ENCODE results near the gene CTDSPL.

The CTDSPL gene

GRCh38 chr3:37896827-37897226, 35.1 kb downstream of the CTDSPL start:
- no peak for DNase-seq

GRCh38 chr3:37897763-37898162, 36.1 kb downstream of the CTDSPL start:
- no peak for DNase-seq

- DNase-seq, result no peak
Measured at GRCh38 chr3:37898424-37898823, 36.7 kb downstream of the CTDSPL start.

GRCh38 chr3:37899101-37899707, 37.5 kb downstream of the CTDSPL start:
- no peak for DNase-seq

GRCh38 chr3:37899711-37900306, 38.1 kb downstream of the CTDSPL start:
- DNase-seq, result no peak

GRCh38 chr3:37901721-37902120, 40.0 kb downstream of the CTDSPL start:
- no peak for DNase-seq

- DNase-seq, result no peak
Measured at GRCh38 chr3:37902674-37903073, 41.0 kb downstream of the CTDSPL start.

GRCh38 chr3:37903320-37903719, 41.6 kb downstream of the CTDSPL start:
- DNase-seq, result no peak

- no peak for DNase-seq
Measured at GRCh38 chr3:37903734-37904133, 42.1 kb downstream of the CTDSPL start.

- DNase-seq, result no peak
Measured at GRCh38 chr3:37904601-37905000, 42.9 kb downstream of the CTDSPL start.

- no peak for DNase-seq
Measured at GRCh38 chr3:37905346-37905745, 43.7 kb downstream of the CTDSPL start.

GRCh38 chr3:37905987-37906674, 44.5 kb downstream of the CTDSPL start:
- DNase-seq, result no peak

- DNase-seq, result no peak
Measured at GRCh38 chr3:37906734-37907282, 45.1 kb downstream of the CTDSPL start.

GRCh38 chr3:37907371-37907770, 45.7 kb downstream of the CTDSPL start:
- no peak for DNase-seq

- no peak for DNase-seq
Measured at GRCh38 chr3:37907906-37908305, 46.2 kb downstream of the CTDSPL start.

GRCh38 chr3:37909067-37909911, 47.6 kb downstream of the CTDSPL start:
- no peak for DNase-seq

- DNase-seq, result no peak
Measured at GRCh38 chr3:37910671-37911400, 49.2 kb downstream of the CTDSPL start.

GRCh38 chr3:37912052-37912733, 50.5 kb downstream of the CTDSPL start:
- DNase-seq, result no peak

GRCh38 chr3:37913522-37913921, 51.8 kb downstream of the CTDSPL start:
- no peak for DNase-seq

- no peak for DNase-seq
Measured at GRCh38 chr3:37916685-37917084, 55.0 kb downstream of the CTDSPL start.

- no peak for DNase-seq
Measured at GRCh38 chr3:37918627-37919026, 56.9 kb downstream of the CTDSPL start.

GRCh38 chr3:37920156-37920699, 58.5 kb downstream of the CTDSPL start:
- no peak for DNase-seq
